ENCODE measurements around the gene PRR5. TPM values are rescaled to one million over a fixed set of nuclear protein-coding genes. Genes with fewer than 3 reads are reported as not detected.
"Not testable (repeated sequence)": the region's sequence is repeated elsewhere in the genome, so short reads cannot be mapped to it uniquely, and the experiment has no call there.

PRR5 gene
- total RNA-seq, 1 donor = 10.8 TPM

DNA sequence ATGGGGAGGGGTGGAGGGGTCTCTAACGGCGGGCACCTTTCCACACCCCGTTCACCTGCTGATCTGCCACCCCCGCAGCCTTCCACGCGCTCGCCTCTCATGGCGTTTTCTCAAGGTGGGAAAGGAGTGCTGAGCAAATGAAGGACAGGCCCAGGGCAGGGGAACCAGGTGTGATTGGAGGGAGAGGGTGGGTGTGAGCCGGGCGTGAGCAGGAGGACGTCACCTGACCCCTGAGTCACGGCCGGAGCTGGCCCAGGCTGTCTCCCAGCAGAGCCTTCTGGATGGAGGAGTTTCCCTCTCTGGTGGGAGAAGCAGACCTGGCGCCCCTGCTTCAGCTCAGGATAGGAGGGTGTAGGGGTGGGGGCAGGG is 36.3 kb downstream of the PRR5 start:
- H3K4me1 ChIP-seq (ENCODE audit: insufficient read depth, low read length) = no peaks in the 10 kb centered on the region
- H3K27me3 ChIP-seq (ENCODE audit: insufficient read depth, low read length) = no peaks in the 10 kb centered on the region
- no peaks in the 10 kb centered on the region for H3K9me3 ChIP-seq (ENCODE audit: low read depth, low read length)
- no peak overlapping the region for H3K4me3 ChIP-seq (ENCODE audit: low read length)

DNA sequence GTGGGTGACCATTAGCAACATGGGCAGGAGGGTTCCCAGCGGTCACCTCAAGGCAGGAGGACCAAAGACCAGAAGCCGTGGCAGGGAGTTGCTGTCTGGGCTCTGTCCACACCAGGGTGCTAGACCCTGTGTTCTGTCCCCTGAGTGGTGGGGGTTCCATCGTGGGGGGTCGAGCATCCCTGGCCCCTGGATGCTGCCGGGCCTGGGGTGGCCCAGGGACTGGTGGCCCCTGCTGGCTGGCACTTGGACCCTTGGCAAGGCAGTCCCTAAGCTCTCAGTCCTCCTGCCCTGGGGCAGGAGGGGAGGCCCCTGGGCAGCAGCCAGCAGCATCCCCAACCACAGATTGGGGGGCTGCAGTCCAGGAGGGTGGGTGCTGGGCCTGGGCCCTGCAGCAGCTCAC is 37.0 kb downstream of the PRR5 start:
- Histone ChIP-seq H3K4me3 (ENCODE audit: low read length) (no peak overlapping the region), H3K4me1 (ENCODE audit: insufficient read depth, low read length) (no peaks in the 10 kb centered on the region), H3K27me3 (ENCODE audit: insufficient read depth, low read length) (no peaks in the 10 kb centered on the region), H3K9me3 (ENCODE audit: low read depth, low read length) (no peaks in the 10 kb centered on the region)

DNA sequence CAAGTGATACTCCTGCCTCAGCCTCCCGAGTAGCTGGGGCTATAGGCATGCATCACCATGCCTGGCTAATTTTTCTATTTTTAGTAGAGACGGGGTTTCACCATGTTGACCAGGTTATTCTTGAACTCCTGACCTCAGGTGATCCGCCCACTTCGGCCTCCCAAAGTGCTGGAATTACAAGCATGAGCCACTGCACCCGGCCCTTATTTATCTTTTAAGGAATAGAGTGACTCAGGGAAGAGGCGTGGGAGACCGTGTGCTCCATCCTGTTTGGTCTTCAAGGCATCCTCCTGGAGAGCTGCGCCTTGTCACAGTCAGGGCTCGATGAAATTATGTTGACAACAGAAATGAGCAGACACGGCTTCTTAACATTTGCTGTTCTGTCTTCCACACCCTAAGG is 37.7 kb downstream of the PRR5 start:
- not testable (repeated sequence) for H3K9me3 ChIP-seq (ENCODE audit: low read depth, low read length); H3K27me3 ChIP-seq (ENCODE audit: insufficient read depth, low read length); H3K4me3 ChIP-seq (ENCODE audit: low read length); H3K4me1 ChIP-seq (ENCODE audit: insufficient read depth, low read length)

DNA sequence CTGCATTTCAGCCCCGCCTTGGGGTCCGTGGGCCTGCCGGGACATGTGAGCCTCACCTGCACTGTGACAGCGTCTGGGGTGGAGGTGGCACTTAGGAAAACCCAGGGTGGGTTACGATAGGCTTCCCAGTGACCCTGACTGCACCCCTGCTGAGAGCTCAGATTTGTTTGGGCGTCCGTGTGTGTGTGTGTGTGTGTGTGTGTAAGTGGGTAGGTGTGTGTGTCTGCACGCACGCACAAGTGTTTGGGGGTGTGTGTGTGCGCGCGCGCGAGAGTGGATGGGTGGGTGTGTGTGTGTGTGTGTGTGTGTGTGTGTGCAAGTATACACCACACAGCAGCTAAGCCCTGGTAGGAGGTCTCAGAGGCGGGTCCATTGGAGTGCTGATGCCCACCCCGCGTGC is 38.3 kb downstream of the PRR5 start:
- Histone ChIP-seq H3K9me3 (ENCODE audit: low read depth, low read length) (no peaks in the 10 kb centered on the region), H3K27me3 (ENCODE audit: insufficient read depth, low read length) (no peaks in the 10 kb centered on the region), H3K4me1 (ENCODE audit: insufficient read depth, low read length) (no peaks in the 10 kb centered on the region), H3K4me3 (ENCODE audit: low read length) (no peak overlapping the region)

DNA sequence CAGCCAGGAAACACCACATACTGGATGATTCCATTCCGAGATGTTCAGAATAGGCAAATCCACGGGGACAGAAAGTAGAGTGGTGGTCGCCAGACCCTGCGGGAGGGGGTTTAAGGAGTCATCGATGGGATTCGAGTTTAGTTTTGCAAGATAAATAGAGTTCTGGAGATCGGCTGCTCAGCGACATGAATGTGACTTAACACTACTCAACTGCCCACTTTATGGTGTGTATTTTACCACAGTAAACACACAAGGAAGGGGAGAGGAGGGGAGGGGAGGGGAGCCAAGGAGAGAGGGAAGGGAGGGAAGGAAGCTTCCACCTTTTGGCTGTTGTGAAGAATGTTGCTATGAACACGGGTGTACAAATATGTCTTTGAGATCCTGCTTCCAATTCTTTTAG is 39.9 kb downstream of the PRR5 start:
- H3K4me1 ChIP-seq (ENCODE audit: insufficient read depth, low read length) = no peaks in the 10 kb centered on the region

DNA sequence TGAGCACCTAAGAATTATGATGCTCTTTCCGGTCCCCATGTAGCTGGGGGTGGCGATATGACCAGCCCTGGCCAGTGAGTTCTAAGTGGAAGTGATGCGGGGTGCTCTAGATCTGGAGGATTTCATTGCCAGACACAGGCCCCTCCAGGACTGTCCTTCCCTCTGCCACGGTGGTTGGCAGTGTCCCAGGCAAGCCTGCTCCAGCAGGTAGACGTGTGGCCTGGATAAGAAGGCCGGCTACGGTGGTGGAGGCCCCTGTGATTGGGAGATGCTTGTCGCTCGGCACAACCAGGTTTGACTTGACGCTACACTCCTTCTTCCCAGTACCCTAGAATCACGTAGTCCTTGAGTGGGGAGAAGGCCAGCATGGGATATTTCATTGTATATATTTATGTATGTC is 41.2 kb downstream of the PRR5 start:
- Histone ChIP-seq H3K9me3 (ENCODE audit: low read depth, low read length) (no peaks in the 10 kb centered on the region), H3K4me3 (ENCODE audit: low read length) (no peak overlapping the region), H3K27me3 (ENCODE audit: insufficient read depth, low read length) (no peaks in the 10 kb centered on the region), H3K4me1 (ENCODE audit: insufficient read depth, low read length) (no peaks in the 10 kb centered on the region)

More for the DNA sequence above, 39.9 kb downstream of the PRR5 start:
- Histone ChIP-seq H3K4me3 (ENCODE audit: low read length) (no peak overlapping the region), H3K27me3 (ENCODE audit: insufficient read depth, low read length) (no peaks in the 10 kb centered on the region), H3K9me3 (ENCODE audit: low read depth, low read length) (no peaks in the 10 kb centered on the region)

DNA sequence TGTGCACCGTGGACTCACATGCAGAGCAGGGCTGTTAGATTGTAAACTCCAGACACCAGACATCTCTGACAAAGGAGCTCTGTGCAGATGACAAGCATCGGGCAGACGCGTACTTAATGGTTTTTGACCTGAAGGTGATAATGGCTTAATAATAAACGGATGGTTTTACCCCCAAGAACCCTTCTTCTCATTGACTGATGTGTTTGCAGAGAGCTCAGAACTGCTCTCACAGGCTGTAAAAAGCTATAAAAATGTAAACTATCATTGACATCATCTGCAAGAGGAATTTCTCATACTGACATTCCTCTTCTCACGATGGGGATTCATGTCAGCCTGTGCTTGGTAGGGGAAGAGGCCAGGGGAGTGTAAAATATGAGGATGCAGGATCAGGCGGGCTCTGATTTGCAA is 41.8 kb downstream of the PRR5 start:
- Histone ChIP-seq H3K27me3 (ENCODE audit: insufficient read depth, low read length) (no peaks in the 10 kb centered on the region), H3K4me1 (ENCODE audit: insufficient read depth, low read length) (no peaks in the 10 kb centered on the region), H3K4me3 (ENCODE audit: low read length) (no peak overlapping the region), H3K9me3 (ENCODE audit: low read depth, low read length) (no peaks in the 10 kb centered on the region)

DNA sequence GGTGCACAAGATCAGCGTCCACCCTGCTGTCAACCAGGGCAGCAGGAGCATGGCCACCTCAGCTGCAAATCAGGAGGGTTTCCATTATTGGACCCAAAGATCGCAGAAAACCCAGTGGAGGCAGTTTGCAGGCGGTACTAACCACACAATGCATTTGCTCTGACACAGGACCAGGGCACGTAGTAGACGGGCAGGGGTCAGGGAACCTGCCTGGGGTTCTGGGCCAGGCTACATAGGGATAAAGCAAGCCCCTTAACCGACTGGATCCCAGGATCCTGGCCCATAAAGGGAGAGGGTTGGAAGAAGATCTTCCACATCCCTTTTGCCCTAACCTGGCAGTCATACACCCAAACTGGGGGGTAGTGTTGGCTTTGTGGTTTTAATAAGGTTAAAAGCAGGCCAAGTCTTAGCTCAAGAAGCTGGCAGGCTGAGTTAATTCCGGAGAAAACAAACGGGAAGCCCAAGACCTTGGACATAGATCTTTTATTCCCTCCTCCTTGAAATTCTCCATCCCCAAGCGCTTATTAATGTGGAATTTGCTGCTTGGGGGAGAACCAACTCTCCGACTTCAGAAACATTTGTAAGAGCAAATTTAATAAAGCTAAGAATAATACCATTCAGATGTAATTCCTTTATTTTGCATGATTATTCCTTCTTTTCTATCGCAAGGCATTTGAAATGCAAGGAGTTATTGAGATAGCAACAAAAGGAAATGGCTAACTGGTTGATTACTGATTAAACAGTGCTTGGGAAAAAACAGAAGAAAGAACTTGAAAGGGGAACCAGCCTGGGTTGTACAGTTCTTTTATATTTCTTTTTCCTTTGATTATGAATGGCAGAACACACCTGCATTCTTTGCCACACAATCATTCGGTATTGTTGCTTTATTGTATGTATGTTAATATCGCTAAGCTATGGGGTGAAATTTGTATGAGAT is 44.1 kb downstream of the PRR5 start:
- no peaks in the 10 kb centered on the region for H3K4me1 ChIP-seq (ENCODE audit: insufficient read depth, low read length)
- H3K27me3 ChIP-seq (ENCODE audit: insufficient read depth, low read length) = peaks cover 10% of the 10 kb centered on the region
- H3K9me3 ChIP-seq (ENCODE audit: low read depth, low read length) = no peaks in the 10 kb centered on the region
- H3K4me3 ChIP-seq (ENCODE audit: low read length) = no peak overlapping the region

DNA sequence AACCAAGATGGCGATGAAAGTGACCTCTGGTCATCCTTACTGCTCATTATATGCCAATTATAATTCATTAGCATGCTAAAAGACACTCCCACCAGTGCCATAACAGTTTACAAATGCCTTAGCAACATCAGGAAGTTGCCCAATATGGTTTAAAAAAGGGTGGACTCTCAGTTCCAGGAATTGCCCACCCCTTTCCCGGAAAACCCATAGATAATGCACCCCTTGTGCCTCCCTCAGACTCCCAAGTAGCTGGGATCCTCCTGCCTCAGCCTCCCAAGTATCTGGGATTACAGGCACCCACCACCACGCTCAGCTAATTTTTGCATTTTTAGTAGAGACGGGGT is 45.8 kb downstream of the PRR5 start:
- H3K4me1 ChIP-seq (ENCODE audit: insufficient read depth, low read length); H3K9me3 ChIP-seq (ENCODE audit: low read depth, low read length); H3K4me3 ChIP-seq (ENCODE audit: low read length): not testable (repeated sequence)
- peaks cover 20% of the 10 kb centered on the region for H3K27me3 ChIP-seq (ENCODE audit: insufficient read depth, low read length)

DNA sequence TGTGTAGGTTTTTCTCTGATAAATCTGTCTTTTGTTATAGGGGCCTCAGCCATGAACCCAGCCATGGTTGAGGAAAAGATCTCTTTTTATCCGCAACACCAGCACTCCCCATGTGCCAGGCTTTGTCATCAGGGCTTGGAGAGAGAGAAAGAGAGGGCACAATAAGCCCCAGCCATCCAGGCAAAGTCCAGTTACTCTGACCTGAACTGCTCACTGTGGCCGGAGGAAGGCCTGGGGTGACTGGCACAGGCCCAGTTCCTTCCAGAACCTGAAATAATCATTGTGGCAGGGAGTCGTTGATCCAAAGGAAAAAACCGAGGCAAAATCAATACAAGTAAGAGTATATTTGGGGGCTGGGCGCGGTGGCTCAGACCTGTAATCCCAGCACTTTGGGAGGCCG is 46.5 kb downstream of the PRR5 start:
- Histone ChIP-seq H3K4me3 (ENCODE audit: low read length) (no peak overlapping the region), H3K4me1 (ENCODE audit: insufficient read depth, low read length) (peaks cover 3% of the 10 kb centered on the region), H3K9me3 (ENCODE audit: low read depth, low read length) (no peaks in the 10 kb centered on the region), H3K27me3 (ENCODE audit: insufficient read depth, low read length) (peaks cover 28% of the 10 kb centered on the region)

DNA sequence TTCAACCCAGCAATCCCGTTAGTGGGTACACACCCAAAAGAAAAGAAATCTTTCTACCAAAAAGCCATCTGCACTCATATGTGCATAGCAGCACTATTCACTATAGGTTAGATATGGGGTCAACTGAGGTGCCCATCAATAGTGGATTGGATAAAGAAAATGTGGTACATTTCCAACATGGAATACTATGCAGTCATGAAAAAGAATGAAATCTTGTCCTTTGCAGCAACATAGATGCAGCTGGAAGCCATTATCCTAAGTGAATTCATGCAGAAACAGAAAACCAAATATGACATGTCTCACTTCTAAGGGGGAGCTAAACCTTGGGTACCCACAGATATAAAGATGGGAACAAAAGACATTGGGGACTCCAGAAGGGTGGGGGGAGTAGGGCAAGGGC is 48.5 kb downstream of the PRR5 start:
- peaks cover 3% of the 10 kb centered on the region for H3K4me1 ChIP-seq (ENCODE audit: insufficient read depth, low read length)
- H3K27me3 ChIP-seq (ENCODE audit: insufficient read depth, low read length) = peaks cover 39% of the 10 kb centered on the region
- H3K9me3 ChIP-seq (ENCODE audit: low read depth, low read length) = no peaks in the 10 kb centered on the region
- H3K4me3 ChIP-seq (ENCODE audit: low read length) = no peak overlapping the region

DNA sequence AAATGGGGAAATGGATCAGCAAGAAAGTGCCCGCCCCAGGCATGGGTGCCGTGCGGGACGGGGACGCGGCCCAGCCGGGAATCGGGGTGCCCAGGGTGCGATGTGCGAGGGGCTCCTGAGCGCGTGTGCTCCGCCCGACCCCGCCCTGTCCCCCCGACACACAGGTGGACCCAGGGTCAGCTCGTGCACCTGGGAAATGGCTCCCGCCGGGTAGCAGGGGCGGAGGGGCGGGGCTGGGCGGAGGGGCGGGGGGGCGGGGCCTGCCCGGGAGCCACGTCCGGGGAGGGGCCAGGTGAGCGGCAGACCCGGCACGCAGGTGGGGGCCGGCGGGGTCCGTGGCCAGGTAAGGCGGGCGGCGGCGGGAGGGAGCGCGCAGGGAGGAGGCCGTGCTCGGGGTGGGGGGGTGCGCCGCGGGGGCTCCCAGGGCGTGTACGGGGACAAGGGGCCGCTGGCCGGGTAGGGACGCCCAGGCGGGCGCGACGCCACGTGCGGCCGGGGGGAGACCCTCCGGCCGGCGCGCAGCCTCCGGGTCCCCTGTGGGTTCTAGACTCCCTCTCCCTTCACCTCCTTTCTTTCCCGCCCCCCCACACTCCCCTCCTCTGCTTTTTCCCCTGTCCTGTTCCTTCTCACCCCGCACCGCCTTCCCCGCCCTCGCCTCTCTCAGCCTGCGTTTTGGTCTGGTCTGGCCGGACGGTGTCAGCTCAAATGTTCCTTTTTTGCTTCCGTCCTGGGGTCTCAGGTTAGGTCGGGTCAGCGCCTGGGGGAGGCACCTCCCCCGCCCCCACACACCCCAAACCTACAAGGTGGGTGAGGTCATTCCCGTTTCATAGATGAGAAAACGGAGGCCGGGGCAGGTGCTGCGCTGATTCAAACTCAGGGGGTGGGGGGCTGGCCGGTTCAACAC is 50.5 kb downstream of the PRR5 start, which contains the start of gene ARHGAP8:
Gene ARHGAP8, plus strand, starts transcription at position 291 of the 904 bp plus-strand sequence. CDS start 33,953 bp downstream, outside the sequence.
- Histone ChIP-seq H3K4me3 (ENCODE audit: low read length) (no peak within 1 kb of the TSS), H3K27me3 (ENCODE audit: insufficient read depth, low read length) (peaks cover 39% of the 10 kb centered on the region), H3K4me1 (ENCODE audit: insufficient read depth, low read length) (peaks cover 3% of the 10 kb centered on the region), H3K9me3 (ENCODE audit: low read depth, low read length) (no peaks in the 10 kb centered on the region)

DNA sequence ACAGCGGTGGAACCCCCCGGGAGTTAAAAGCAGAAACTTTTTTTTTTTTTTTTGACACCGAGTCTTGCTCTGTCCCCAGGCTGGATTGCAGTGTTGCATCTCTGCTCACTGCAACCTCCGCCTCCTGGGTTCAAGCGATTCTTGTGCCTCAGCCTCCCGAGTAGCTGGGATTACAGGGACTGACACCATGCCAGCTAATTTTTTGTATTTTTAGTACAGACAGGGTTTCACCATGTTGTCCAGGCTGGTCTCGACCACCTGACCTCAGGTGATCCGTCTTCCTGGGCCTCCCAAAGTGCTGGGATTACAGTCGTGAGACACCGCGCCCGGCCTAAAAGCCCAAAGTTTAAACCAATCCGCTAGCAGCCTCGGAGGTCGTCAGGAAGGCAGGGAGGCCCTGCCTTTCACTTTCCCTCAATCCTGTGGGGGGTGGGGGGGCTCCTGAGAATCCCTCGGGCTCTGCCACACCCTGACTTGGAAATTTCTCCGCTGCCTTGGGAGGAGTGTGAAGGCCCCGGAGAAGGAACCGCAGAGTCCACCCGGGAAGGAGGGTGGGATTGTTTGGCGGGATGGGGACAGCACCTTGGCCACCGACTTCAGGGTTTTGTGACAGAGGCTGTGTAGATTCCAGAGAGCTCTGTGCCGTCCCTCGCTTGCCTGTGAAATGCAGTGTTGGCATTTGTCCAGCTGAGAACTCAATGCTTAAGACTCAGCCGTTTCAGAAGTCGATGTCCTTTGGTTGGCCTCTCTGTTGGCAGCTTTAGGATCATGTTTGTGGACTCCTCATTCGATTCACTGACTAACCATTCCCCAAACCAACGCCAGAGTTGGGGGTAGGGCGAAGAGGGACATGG is 51.4 kb downstream of the PRR5 start:
- Histone ChIP-seq H3K4me3 (ENCODE audit: low read length) (no peak overlapping the region), H3K9me3 (ENCODE audit: low read depth, low read length) (no peaks in the 10 kb centered on the region), H3K27me3 (ENCODE audit: insufficient read depth, low read length) (peaks cover 39% of the 10 kb centered on the region), H3K4me1 (ENCODE audit: insufficient read depth, low read length) (peaks cover 3% of the 10 kb centered on the region)

DNA sequence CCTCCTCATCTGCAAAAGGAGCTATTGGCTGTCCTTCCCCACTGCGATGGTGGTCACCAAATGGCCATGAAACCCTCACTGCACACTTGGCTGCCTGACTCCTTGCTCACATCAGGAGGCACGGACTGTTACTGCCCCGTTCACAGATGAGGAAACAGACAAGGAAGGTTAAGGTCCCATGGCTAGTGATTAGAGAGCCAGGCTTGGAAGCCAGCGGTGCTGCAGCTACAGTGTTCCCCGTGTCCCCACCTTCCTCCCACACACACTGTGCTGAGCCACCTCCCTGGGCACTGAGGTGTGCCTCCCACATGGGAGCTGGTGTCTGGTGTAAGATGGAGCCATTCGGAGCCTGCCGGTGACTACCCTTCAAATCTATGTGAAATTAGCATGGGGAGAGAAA is 53.0 kb downstream of the PRR5 start:
- Histone ChIP-seq H3K4me3 (ENCODE audit: low read length) (no peak overlapping the region), H3K4me1 (ENCODE audit: insufficient read depth, low read length) (peaks cover 3% of the 10 kb centered on the region), H3K27me3 (ENCODE audit: insufficient read depth, low read length) (peaks cover 38% of the 10 kb centered on the region), H3K9me3 (ENCODE audit: low read depth, low read length) (no peaks in the 10 kb centered on the region)

DNA sequence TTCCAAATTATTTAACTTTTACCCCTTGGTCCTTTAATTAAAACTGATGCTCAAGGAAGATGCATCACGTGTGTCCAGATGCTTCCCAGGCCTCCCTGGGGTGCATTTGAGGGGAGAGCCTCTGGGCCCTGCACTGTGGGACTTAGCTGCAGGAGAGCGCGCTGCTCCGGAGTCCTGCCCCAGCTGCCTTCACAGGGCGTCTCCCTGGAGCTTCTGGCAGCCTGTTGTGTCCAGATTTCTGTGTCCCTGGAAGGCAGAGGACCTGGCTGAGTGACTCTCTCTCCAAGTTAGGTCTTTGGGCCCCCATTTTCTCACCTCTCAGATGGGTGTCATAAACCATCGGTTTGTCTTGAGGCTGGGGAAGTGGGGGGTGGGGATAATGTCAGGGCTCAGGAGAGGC is 53.4 kb downstream of the PRR5 start:
- peaks cover 3% of the 10 kb centered on the region for H3K4me1 ChIP-seq (ENCODE audit: insufficient read depth, low read length)
- no peak overlapping the region for H3K4me3 ChIP-seq (ENCODE audit: low read length)
- H3K9me3 ChIP-seq (ENCODE audit: low read depth, low read length) = no peaks in the 10 kb centered on the region
- H3K27me3 ChIP-seq (ENCODE audit: insufficient read depth, low read length) = peaks cover 34% of the 10 kb centered on the region

Data from mononuclear cell (primary cell).